GM12878 (cell line): ENCODE results near the gene AGTRAP. TPM values are rescaled to one million over a fixed set of nuclear protein-coding genes. Genes with fewer than 3 reads are reported as not detected.

ENCODE experiments used
- BMI1 ChIP-seq: fragments of 450-650 bp; IDR thresholded peaks from 2 replicates; pipeline ENCODE4 v1.6.1; 2016; ENCODE audit warnings: mild to moderate bottlenecking, moderate library complexity, borderline replicate concordance
- CEBPZ ChIP-seq: fragments of 150-350 bp; IDR thresholded peaks from 2 replicates; pipeline ENCODE4 v1.6.1; 2016; ENCODE audit warnings: low read depth, low read length
- CREB1 ChIP-seq: IDR thresholded peaks from 2 replicates; pipeline ENCODE4 v1.6.1; 2012; ENCODE audit warnings: low read depth, mild to moderate bottlenecking, inconsistent platforms
- EED ChIP-seq: sonication (generic); IDR thresholded peaks from 2 replicates; pipeline ENCODE4 v1.6.1; 2016; ENCODE audit warnings: antibody characterized with exemption, low read depth
- EZH2 ChIP-seq: IDR thresholded peaks from 2 replicates; pipeline ENCODE4 v1.6.1; 2012; ENCODE audit warnings: low read depth, mild to moderate bottlenecking, control low read depth, inconsistent platforms, low read length, borderline replicate concordance; ENCODE audit not compliant: control insufficient read depth
- HSF1 ChIP-seq: fragments of 150-350 bp; IDR thresholded peaks from 2 replicates; pipeline ENCODE4 v1.6.1; 2014; ENCODE audit warnings: mild to moderate bottlenecking, low read depth, low read length
- IKZF1 ChIP-seq: fragments of 450-650 bp; conservative IDR thresholded peaks from 2 replicates; pipeline ENCODE4 v1.6.1; 2017; ENCODE audit warnings: antibody characterized with exemption, mild to moderate bottlenecking
- JUND ChIP-seq: IDR thresholded peaks from 2 replicates; pipeline ENCODE4 v1.6.1; 2012; ENCODE audit warnings: low read depth, mild to moderate bottlenecking, low read length, improper control_type of control experiment, moderate library complexity
- NR2F1 ChIP-seq: fragments of 450-650 bp; conservative IDR thresholded peaks from 2 replicates; pipeline ENCODE4 v1.6.1; 2017; ENCODE audit warnings: mild to moderate bottlenecking
- POLR2A ChIP-seq: IDR thresholded peaks from 2 replicates; pipeline ENCODE4 v1.6.1; 2011; ENCODE audit warnings: low read depth, mild to moderate bottlenecking, low read length
- RAD51 ChIP-seq: fragments of 450-650 bp; IDR thresholded peaks from 2 replicates; pipeline ENCODE4 v1.6.1; 2016; ENCODE audit warnings: moderate library complexity, mild to moderate bottlenecking, inconsistent platforms
- YBX1 ChIP-seq: fragments of 450-650 bp; IDR thresholded peaks from 2 replicates; pipeline ENCODE4 v1.6.1; 2016; ENCODE audit warnings: antibody characterized with exemption
- YY1 ChIP-seq: IDR thresholded peaks from 2 replicates; pipeline ENCODE4 v1.6.1; 2011; ENCODE audit warnings: low read depth, mild to moderate bottlenecking, low read length
- polyA plus RNA-seq, 11 experiments: library from polyadenylated mRNA; depleted of rRNA in 4 of 11; unstranded in 6 of 11; stranded (reverse) in 5 of 11; fragments of >200 nt; fragmentation: Nextera tagmentation in 4 of 11; fragmentation: Illumina TruSeq in 1 of 11; extraction: Ambion mirVana in 4 of 11; extraction: Trizol in 1 of 11; gene quantifications; 1 replicate in 1 of 11; 2 replicates in 10 of 11; pipeline versions ENCODE4 v1.2.1 to v1.2.3, GENCODE V29; 2011 to 2016; ENCODE audit warnings: inconsistent platforms in 2 of 11, missing spikeins in 2 of 11, low read depth in 1 of 11
- total RNA-seq, 4 experiments: library from RNA; depleted of rRNA in 3 of 4; stranded (reverse); fragments of >200 nt in 3 of 4; fragmentation: Illumina TruSeq in 1 of 4; extraction: Trizol in 1 of 4; gene quantifications; 2 replicates each; pipeline versions ENCODE4 v1.2.1 to v1.2.3, GENCODE V29; 2013 to 2021
- TF ChIP-seq, protein P1 (sequence below): IDR thresholded peaks from 2 replicates; pipeline ENCODE4 v1.6.1; 2012; ENCODE audit warnings: mild to moderate bottlenecking, low read depth, low read length
- TF ChIP-seq, protein P2 (sequence below): IDR thresholded peaks from 2 replicates; pipeline ENCODE4 v1.6.1; 2012; ENCODE audit warnings: low read depth, low read length, improper control_type of control experiment

AGTRAP gene
- total and polyA plus RNA-seq, 10 of the 15 experiments (the other 5 are each of a cell fraction or from before 2014, with no cell fraction given): 3.0 to 17.4 (median 10.2) TPM

DNA sequence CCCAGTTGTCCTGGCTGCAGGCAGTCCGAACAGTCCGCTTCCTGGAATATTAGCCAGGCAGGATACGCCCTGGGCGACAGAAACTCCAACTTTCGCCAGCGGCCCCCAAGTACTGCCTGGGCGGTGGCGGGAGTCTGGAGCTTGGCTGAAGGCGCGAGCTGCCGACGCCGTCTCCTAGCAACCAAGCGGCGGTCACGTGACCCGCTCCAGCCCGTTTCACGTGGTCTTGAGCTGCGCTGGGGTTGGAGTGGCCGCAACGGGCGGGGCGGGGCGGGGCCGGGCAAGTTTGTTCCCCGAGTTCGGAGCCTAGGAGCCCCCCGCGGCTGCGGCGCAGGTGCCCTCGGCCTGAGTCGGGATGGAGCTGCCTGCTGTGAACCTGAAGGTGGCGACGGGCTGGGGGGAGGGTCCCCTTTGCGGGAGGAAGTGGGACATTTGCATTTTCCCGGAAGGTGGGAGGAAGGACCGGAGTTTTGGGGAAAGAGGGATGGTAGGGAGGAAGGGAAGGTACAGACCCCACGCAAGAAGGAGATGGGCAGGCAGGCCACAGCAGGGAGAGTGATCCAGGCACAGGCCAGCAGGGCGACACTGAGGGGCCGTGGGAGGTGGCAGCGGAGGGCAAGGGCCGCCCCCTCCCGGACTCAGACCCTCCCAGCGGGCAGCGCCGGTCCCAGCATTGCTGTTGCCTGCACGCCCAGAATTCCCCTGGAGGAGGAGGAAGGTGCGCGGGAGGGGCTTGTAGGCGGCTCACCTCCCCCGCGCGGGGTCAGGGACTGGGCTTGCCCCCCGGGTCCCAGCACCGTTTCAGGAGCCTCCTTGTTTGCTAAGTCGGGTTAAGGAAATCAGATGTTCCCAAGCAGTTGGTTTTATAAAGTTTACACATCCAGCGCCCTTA is at the start of gene AGTRAP (continued):
- TF ChIP-seq HSF1: no peak
- TF ChIP-seq CREB1: 0 out of 2 replicates have a peak, but pooled peaks have one; percentile 3
- TF ChIP-seq BMI1: peak; percentile 95
- no peak for TF ChIP-seq EZH2
- TF ChIP-seq IKZF1: peak; percentile 75
- peak; percentile 99 for TF ChIP-seq RAD51
- TF ChIP-seq CEBPZ: no peak
- no peak for TF ChIP-seq YBX1
- peak; percentile 65 for TF ChIP-seq EED
- peak; percentile 39; the same call in 1 of the 2 replicates for TF ChIP-seq NR2F1
- 0 out of 2 replicates have a peak, but pooled peaks have one; percentile 30 for TF ChIP-seq YY1
- TF ChIP-seq JUND: no peak
- TF ChIP-seq, protein P1, sequence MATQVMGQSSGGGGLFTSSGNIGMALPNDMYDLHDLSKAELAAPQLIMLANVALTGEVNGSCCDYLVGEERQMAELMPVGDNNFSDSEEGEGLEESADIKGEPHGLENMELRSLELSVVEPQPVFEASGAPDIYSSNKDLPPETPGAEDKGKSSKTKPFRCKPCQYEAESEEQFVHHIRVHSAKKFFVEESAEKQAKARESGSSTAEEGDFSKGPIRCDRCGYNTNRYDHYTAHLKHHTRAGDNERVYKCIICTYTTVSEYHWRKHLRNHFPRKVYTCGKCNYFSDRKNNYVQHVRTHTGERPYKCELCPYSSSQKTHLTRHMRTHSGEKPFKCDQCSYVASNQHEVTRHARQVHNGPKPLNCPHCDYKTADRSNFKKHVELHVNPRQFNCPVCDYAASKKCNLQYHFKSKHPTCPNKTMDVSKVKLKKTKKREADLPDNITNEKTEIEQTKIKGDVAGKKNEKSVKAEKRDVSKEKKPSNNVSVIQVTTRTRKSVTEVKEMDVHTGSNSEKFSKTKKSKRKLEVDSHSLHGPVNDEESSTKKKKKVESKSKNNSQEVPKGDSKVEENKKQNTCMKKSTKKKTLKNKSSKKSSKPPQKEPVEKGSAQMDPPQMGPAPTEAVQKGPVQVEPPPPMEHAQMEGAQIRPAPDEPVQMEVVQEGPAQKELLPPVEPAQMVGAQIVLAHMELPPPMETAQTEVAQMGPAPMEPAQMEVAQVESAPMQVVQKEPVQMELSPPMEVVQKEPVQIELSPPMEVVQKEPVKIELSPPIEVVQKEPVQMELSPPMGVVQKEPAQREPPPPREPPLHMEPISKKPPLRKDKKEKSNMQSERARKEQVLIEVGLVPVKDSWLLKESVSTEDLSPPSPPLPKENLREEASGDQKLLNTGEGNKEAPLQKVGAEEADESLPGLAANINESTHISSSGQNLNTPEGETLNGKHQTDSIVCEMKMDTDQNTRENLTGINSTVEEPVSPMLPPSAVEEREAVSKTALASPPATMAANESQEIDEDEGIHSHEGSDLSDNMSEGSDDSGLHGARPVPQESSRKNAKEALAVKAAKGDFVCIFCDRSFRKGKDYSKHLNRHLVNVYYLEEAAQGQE: no peak
- TF ChIP-seq, protein P2, sequence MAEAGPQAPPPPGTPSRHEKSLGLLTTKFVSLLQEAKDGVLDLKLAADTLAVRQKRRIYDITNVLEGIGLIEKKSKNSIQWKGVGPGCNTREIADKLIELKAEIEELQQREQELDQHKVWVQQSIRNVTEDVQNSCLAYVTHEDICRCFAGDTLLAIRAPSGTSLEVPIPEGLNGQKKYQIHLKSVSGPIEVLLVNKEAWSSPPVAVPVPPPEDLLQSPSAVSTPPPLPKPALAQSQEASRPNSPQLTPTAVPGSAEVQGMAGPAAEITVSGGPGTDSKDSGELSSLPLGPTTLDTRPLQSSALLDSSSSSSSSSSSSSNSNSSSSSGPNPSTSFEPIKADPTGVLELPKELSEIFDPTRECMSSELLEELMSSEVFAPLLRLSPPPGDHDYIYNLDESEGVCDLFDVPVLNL: no peak
- TF ChIP-seq POLR2A: peak; percentile 54; the same call in 1 of the 2 replicates
